SKM-1 treated with dmso at 0.1 percent for 144 hours (cell line): Measurements from ENCODE around the gene MEMO1.
"Not testable (repeated sequence)": the region's sequence is repeated elsewhere in the genome, so short reads cannot be mapped to it uniquely, and the experiment has no call there.

Experiments
- DNase-seq: peaks from one replicate; lab custom pipeline; 2025; ENCODE audit not compliant: unreplicated experiment; lab: John Stamatoyannopoulos, UW

Gene MEMO1

GRCh38 chr2:31919499-31919898 lies 91.3 kb downstream of the MEMO1 start:
- no peak for DNase-seq

GRCh38 chr2:31909661-31910060 lies 101.1 kb downstream of the MEMO1 start:
- no peak for DNase-seq

- not testable (repeated sequence) for DNase-seq
These were observed 103.3 kb downstream of the MEMO1 start for GRCh38 chr2:31907491-31907890.

GRCh38 chr2:31903109-31903780 lies 107.6 kb downstream of the MEMO1 start:
- no peak for DNase-seq

GRCh38 chr2:31901900-31902299 lies 108.9 kb downstream of the MEMO1 start:
- DNase-seq: no peak

- not testable (repeated sequence) for DNase-seq
These were observed 110.7 kb downstream of the MEMO1 start for GRCh38 chr2:31900156-31900555.

GRCh38 chr2:31898346-31898745 lies 112.5 kb downstream of the MEMO1 start:
- DNase-seq: not testable (repeated sequence)

- not testable (repeated sequence) for DNase-seq
These were observed 113.5 kb downstream of the MEMO1 start for GRCh38 chr2:31897340-31897739.

GRCh38 chr2:31896293-31896692 lies 114.5 kb downstream of the MEMO1 start:
- DNase-seq: no peak

- no peak for DNase-seq
These were observed 116.2 kb downstream of the MEMO1 start for GRCh38 chr2:31894656-31895055.

GRCh38 chr2:31893094-31893493 lies 117.7 kb downstream of the MEMO1 start:
- DNase-seq: peak; percentile 92

GRCh38 chr2:31889044-31889443 lies 121.8 kb downstream of the MEMO1 start:
- no peak for DNase-seq

GRCh38 chr2:31888550-31888949 lies 122.3 kb downstream of the MEMO1 start:
- peak; percentile 64 for DNase-seq

- no peak for DNase-seq
These were observed 124.1 kb downstream of the MEMO1 start for GRCh38 chr2:31886700-31887099.

GRCh38 chr2:31877008-31877407 lies 133.8 kb downstream of the MEMO1 start:
- DNase-seq: no peak

GRCh38 chr2:31874071-31874470 lies 136.7 kb downstream of the MEMO1 start:
- DNase-seq: no peak

- no peak for DNase-seq
These were observed 145.6 kb downstream of the MEMO1 start for GRCh38 chr2:31865215-31865614.

- no peak for DNase-seq
These were observed 146.9 kb downstream of the MEMO1 start for GRCh38 chr2:31863867-31864266.

- not testable (repeated sequence) for DNase-seq
These were observed 147.7 kb downstream of the MEMO1 start for GRCh38 chr2:31863015-31863656.

GRCh38 chr2:31859959-31860358 lies 150.8 kb downstream of the MEMO1 start:
- DNase-seq: no peak

GRCh38 chr2:31853521-31853920 lies 157.3 kb downstream of the MEMO1 start:
- no peak for DNase-seq

GRCh38 chr2:31842150-31842549 lies 168.7 kb downstream of the MEMO1 start:
- DNase-seq: not testable (repeated sequence)

GRCh38 chr2:31835450-31835849 lies 175.4 kb downstream of the MEMO1 start:
- DNase-seq: no peak
